ENCODE data around the gene EXOC1L. TPM values are rescaled to one million over a fixed set of nuclear protein-coding genes. Genes with fewer than 3 reads are reported as not detected.
"Not testable (repeated sequence)": the region's sequence is repeated elsewhere in the genome, so short reads cannot be mapped to it uniquely, and the experiment has no call there.

EXOC1L gene
- total and polyA plus RNA-seq, 2 donors from 2014 or later, result not detected

DNA sequence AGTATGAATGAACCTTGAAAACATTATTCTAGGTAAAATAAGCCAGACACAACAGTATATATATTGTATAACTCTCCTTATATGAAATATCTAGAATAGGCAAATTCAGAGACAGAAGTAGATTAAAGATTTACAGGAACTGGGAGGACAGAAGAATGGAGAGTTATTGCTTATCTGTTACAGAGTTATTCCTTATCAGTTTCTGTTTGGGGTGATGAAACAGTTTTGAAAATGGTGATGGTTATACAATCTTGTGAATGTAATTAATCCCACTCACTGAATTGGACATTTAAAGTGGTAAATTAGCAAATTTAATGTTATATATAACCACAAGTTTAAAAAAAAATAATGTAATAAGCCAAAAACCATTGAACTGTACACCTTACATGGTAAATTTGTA, 19.4 kb downstream of the EXOC1L start:
- Histone ChIP-seq H3K9ac (ENCODE audit: low read length in 3 of 3) (no peak overlapping the region), H3K9me3 (ENCODE audit: control insufficient read depth in 2 of 3, insufficient read depth in 1 of 3, low read length in 3 of 3) (peaks cover 0 to 9% (median 0%) of the 10 kb centered on the region in 3 donors), H3K4me1 (ENCODE audit: control insufficient read depth in 2 of 3, insufficient read depth in 2 of 3, low read depth in 1 of 3, low read length in 3 of 3) (no peaks in the 10 kb centered on the region), H3K27ac (ENCODE audit: low read depth in 2 of 2, low read length in 2 of 2) (no peak overlapping the region), H3K4me3 (ENCODE audit: low read length in 3 of 3) (no peak overlapping the region), H3K27me3 (ENCODE audit: control insufficient read depth, insufficient read depth, low read length) (no peaks in the 10 kb centered on the region), H3K36me3 (ENCODE audit: control insufficient read depth in 2 of 3, insufficient read depth in 3 of 3, low read length in 3 of 3) (no peaks in the 10 kb centered on the region)
- TF ChIP-seq, protein P1, sequence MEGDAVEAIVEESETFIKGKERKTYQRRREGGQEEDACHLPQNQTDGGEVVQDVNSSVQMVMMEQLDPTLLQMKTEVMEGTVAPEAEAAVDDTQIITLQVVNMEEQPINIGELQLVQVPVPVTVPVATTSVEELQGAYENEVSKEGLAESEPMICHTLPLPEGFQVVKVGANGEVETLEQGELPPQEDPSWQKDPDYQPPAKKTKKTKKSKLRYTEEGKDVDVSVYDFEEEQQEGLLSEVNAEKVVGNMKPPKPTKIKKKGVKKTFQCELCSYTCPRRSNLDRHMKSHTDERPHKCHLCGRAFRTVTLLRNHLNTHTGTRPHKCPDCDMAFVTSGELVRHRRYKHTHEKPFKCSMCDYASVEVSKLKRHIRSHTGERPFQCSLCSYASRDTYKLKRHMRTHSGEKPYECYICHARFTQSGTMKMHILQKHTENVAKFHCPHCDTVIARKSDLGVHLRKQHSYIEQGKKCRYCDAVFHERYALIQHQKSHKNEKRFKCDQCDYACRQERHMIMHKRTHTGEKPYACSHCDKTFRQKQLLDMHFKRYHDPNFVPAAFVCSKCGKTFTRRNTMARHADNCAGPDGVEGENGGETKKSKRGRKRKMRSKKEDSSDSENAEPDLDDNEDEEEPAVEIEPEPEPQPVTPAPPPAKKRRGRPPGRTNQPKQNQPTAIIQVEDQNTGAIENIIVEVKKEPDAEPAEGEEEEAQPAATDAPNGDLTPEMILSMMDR (IDR thresholded peaks at IDR 0.05; ENCODE audit: borderline replicate concordance, extremely low read depth, insufficient read depth), result no peak
- intact Hi-C loops (cut with DNase I), result no loop called here
- DNase-seq (no peak), FAIRE-seq (no peak)

DNA sequence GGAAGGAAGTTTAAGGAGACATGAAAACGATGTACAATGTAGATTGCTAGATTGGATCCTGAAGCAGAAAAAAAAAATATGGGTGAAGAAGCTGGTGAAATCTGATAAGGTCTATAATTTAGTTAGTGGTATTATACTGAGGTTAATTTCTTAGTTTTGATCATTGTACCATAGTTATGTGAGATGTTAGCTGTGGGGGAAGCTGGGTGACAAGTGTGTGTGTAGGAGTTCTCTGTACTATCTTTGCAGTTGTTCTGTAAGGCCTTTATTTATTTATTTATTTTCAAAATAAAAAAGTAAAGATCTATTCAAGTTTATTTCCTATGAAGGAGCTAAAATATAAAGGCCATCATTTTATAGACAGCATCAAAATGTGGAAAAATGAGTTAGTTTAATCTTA, 21.4 kb downstream of the EXOC1L start:
- no peaks in the 10 kb centered on the region for H3K27me3 ChIP-seq (ENCODE audit: control insufficient read depth, insufficient read depth, low read length)
- TF ChIP-seq, protein P1 (IDR thresholded peaks at IDR 0.05; ENCODE audit: borderline replicate concordance, extremely low read depth, insufficient read depth), result no peak
- intact Hi-C loops (cut with DNase I), result no loop called here
- H3K4me3 ChIP-seq (ENCODE audit: low read length in 3 of 3), result no peak overlapping the region
- H3K4me1 ChIP-seq (ENCODE audit: control insufficient read depth in 2 of 3, insufficient read depth in 2 of 3, low read depth in 1 of 3, low read length in 3 of 3), result no peaks in the 10 kb centered on the region
- H3K9me3 ChIP-seq (ENCODE audit: control insufficient read depth in 2 of 3, insufficient read depth in 1 of 3, low read length in 3 of 3), result peaks cover 0 to 9% (median 0%) of the 10 kb centered on the region in 3 donors
- no peak for FAIRE-seq
- DNase-seq, result no peak
- H3K36me3 ChIP-seq (ENCODE audit: control insufficient read depth in 2 of 3, insufficient read depth in 3 of 3, low read length in 3 of 3), result no peaks in the 10 kb centered on the region
- H3K9ac ChIP-seq (ENCODE audit: low read length in 3 of 3), result no peak overlapping the region
- no peak overlapping the region for H3K27ac ChIP-seq (ENCODE audit: low read depth in 2 of 2, low read length in 2 of 2)

DNA sequence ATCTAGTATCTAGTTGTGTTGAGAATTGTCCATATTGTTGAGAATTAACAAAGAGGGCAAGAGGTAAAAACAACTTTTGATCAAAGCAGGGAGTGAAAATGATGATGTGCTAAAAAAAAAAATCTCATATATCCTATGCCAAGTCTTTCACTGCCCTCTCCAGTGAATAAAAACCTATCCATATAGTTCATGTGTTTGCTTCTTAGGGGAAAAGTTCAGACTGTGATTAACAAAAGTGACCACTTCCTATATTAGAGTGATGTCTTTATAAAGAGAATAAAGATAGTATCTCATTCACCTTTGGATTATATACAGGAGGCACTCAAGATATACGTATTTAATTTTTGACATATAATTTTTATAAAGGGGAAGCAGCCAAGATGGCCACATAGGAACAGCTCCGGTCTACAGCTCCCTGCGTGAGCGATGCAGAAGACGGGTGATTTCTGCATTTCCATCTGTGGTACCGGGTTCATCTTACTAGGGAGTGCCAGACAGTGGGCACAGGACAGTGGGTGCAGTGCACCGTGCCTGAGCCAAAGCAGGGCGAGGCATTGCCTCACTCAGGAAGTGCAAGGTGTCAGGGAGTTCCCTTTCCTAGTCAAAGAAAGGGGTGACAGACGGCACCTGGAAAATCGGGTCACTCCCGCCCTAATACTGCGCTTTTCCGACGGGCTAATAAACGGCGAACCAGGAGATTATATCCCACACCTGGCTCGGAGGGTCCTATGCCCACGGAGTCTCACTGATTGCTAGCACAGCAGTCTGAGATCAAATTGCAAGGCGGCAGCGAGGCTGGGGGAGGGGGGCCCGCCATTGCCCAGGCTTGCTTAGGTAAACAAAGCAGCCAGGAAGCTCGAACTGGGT, 22.0 kb downstream of the EXOC1L start:
- FAIRE-seq; H3K4me3 ChIP-seq (ENCODE audit: low read length in 3 of 3); H3K9ac ChIP-seq (ENCODE audit: low read length in 3 of 3); intact Hi-C loops (cut with DNase I); DNase-seq; H3K9me3 ChIP-seq (ENCODE audit: control insufficient read depth in 2 of 3, insufficient read depth in 1 of 3, low read length in 3 of 3); H3K4me1 ChIP-seq (ENCODE audit: control insufficient read depth in 2 of 3, insufficient read depth in 2 of 3, low read depth in 1 of 3, low read length in 3 of 3); H3K27me3 ChIP-seq (ENCODE audit: control insufficient read depth, insufficient read depth, low read length); H3K36me3 ChIP-seq (ENCODE audit: control insufficient read depth in 2 of 3, insufficient read depth in 3 of 3, low read length in 3 of 3); H3K27ac ChIP-seq (ENCODE audit: low read depth in 2 of 2, low read length in 2 of 2): not testable (repeated sequence)

DNA sequence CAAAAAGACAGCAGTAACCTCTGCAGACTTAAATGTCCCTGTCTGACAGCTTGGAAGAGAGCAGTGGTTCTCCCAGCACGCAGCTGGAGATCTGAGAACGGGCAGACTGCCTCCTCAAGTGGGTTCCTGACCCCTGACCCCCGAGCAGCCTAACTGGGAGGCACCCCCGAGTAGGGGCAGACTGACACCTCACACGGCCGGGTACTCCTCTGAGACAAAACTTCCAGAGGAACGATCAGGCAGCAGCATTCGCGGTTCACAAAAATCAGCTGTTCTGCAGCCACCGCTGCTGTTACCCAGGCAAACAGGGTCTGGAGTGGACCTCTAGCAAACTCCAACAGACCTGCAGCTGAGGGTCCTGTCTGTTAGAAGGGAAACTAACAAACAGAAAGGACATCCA, 22.7 kb downstream of the EXOC1L start:
- FAIRE-seq; intact Hi-C loops (cut with DNase I); H3K4me1 ChIP-seq (ENCODE audit: control insufficient read depth in 2 of 3, insufficient read depth in 2 of 3, low read depth in 1 of 3, low read length in 3 of 3): not testable (repeated sequence)

More for the DNA sequence above, 22.7 kb downstream of the EXOC1L start:
- DNase-seq; H3K9ac ChIP-seq (ENCODE audit: low read length in 3 of 3); H3K27ac ChIP-seq (ENCODE audit: low read depth in 2 of 2, low read length in 2 of 2); H3K4me3 ChIP-seq (ENCODE audit: low read length in 3 of 3); H3K9me3 ChIP-seq (ENCODE audit: control insufficient read depth in 2 of 3, insufficient read depth in 1 of 3, low read length in 3 of 3); H3K27me3 ChIP-seq (ENCODE audit: control insufficient read depth, insufficient read depth, low read length); H3K36me3 ChIP-seq (ENCODE audit: control insufficient read depth in 2 of 3, insufficient read depth in 3 of 3, low read length in 3 of 3): not testable (repeated sequence)
